ENCODE measurements around the gene RASGRP2.

DNA sequence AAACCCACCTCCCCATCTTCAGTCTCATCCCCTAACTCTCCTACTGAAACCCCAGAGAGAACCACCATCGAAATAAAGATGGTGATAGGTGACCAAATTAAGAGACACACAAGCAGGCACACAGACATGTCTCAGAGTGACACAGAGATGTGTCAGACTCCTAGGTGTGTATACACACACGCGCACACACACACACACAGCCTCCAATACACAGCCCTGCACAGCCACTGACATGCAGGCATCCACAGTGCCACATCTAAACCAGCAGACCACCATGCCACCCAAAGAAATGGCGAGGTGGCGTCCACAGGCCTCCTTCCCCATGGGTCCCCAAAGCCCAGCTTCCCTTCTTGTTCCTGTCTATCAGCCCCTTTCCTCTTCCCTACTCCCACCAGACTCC, 48.4 kb downstream of the RASGRP2 start:
- TF ChIP-seq, protein P1, sequence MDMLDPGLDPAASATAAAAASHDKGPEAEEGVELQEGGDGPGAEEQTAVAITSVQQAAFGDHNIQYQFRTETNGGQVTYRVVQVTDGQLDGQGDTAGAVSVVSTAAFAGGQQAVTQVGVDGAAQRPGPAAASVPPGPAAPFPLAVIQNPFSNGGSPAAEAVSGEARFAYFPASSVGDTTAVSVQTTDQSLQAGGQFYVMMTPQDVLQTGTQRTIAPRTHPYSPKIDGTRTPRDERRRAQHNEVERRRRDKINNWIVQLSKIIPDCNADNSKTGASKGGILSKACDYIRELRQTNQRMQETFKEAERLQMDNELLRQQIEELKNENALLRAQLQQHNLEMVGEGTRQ (IDR thresholded peaks at IDR 0.05; ENCODE audit: low read length), result no peak
- TF ChIP-seq RBBP5 (IDR thresholded peaks at IDR 0.05; ENCODE audit: borderline replicate concordance, low read depth, low read length), result no peak
- TF ChIP-seq, protein P2, sequence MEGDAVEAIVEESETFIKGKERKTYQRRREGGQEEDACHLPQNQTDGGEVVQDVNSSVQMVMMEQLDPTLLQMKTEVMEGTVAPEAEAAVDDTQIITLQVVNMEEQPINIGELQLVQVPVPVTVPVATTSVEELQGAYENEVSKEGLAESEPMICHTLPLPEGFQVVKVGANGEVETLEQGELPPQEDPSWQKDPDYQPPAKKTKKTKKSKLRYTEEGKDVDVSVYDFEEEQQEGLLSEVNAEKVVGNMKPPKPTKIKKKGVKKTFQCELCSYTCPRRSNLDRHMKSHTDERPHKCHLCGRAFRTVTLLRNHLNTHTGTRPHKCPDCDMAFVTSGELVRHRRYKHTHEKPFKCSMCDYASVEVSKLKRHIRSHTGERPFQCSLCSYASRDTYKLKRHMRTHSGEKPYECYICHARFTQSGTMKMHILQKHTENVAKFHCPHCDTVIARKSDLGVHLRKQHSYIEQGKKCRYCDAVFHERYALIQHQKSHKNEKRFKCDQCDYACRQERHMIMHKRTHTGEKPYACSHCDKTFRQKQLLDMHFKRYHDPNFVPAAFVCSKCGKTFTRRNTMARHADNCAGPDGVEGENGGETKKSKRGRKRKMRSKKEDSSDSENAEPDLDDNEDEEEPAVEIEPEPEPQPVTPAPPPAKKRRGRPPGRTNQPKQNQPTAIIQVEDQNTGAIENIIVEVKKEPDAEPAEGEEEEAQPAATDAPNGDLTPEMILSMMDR (IDR thresholded peaks at IDR 0.05; ENCODE audit: control extremely low read depth in 1 of 3, insufficient read depth in 1 of 3, low read depth in 1 of 3, low read length in 3 of 3), result no peak
